ENCODE results near the gene PMM2. TPM values are rescaled to one million over a fixed set of nuclear protein-coding genes. Genes with fewer than 3 reads are reported as not detected.

Gene PMM2
- total RNA-seq, 1 experiment from 2014 or later, result 53.3 TPM

DNA sequence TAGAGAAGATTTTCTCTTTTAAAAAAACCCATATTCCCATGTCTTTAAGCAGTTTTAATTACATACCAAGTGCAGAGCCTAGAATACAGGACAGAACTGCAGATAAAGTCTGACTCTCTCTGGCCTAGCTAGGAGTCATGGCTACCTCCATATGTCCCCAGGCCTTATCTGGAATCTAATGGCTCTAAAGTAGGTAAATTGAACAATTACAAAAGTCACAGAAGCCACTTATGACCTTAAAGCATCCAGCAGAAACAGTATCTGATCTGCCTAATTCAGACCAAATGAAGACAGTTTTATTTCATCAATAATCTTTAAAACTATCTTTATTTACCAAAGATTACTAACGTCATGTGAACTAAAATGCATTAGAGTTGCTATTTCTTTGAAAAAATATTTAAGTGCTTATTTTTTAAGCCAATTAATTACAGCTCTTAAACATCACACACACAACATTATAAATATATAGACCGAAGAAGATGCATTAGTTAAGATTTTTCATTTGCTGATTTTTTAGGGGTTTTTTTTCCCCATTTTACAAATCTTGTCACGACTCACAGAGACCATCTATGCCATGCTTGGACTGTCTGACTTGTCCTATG lies 28.7 kb downstream of the PMM2 start:
- no TSS peak for BruUV-seq (replicated peaks)
- H3K9me2 ChIP-seq (ENCODE audit: insufficient read depth), result no peaks in the 10 kb centered on the region
- peaks cover 9% of the 10 kb centered on the region for H4K20me1 ChIP-seq (ENCODE audit: insufficient read depth)
- H3K79me2 ChIP-seq (ENCODE audit: insufficient read depth, low read length), result peaks cover 76% of the 10 kb centered on the region
- ATAC-seq (no peak), DNase-seq (ENCODE audit: low read depth, low spot score) (no peak)
- TF ChIP-seq ATF3 (IDR thresholded peaks at IDR 0.05) (no peak), SIN3A (IDR thresholded peaks at IDR 0.05; ENCODE audit: low read depth) (no peak), POLR2A (IDR thresholded peaks at IDR 0.05; ENCODE audit: borderline replicate concordance, extremely low read depth, insufficient read depth, insufficient read length) (no peak), FOSL1 (IDR thresholded peaks at IDR 0.05; ENCODE audit: low read depth) (no peak), ELF1 (IDR thresholded peaks at IDR 0.05; ENCODE audit: borderline replicate concordance, low read depth) (no peak), CEBPB (IDR thresholded peaks at IDR 0.05; ENCODE audit: low read depth) (no peak)
- intact Hi-C loops (cut with micrococcal nuclease), result no loop called here
- H3K9me3 ChIP-seq (ENCODE audit: control insufficient read depth in 1 of 2, insufficient read depth in 1 of 2, low read depth in 1 of 2, low read length in 2 of 2), result no peaks in the 10 kb centered on the region
- peaks cover 14 to 47% of the 10 kb centered on the region in 2 experiments for H3K36me3 ChIP-seq (ENCODE audit: control insufficient read depth in 1 of 2, insufficient read depth in 2 of 2, low read length in 2 of 2)
- CTCF ChIA-PET, result no interaction called here
- H3K4me2 ChIP-seq (ENCODE audit: low read length), result no peak overlapping the region
- H3K4me3 ChIP-seq (replicated peaks in 1 of 2; ENCODE audit: low read depth in 1 of 2, low read length in 2 of 2), result no peak overlapping the region
- no peaks in the 10 kb centered on the region for H3K27me3 ChIP-seq (ENCODE audit: insufficient read depth, low read length)
- H3K9ac ChIP-seq (ENCODE audit: low read length), result no peak overlapping the region
- POLR2A ChIA-PET, result no interaction called here
- no peak overlapping the region for H3K27ac ChIP-seq (ENCODE audit: low read depth, low read length)
- H2AFZ ChIP-seq (ENCODE audit: low read depth, low read length, poor library complexity, severe bottlenecking), result no peak overlapping the region
- no peaks in the 10 kb centered on the region for H3K4me1 ChIP-seq (ENCODE audit: control insufficient read depth in 1 of 2, insufficient read depth in 2 of 2, low read length in 2 of 2)
- RAD21 ChIA-PET (ENCODE audit: low non-redundant PET in 1 of 2, low total read pairs in 2 of 2, uncharacterized antibody in 2 of 2, unreplicated experiment in 2 of 2), result no interaction called here

GRCh38 chr16:8828541-8829165 lies 31.0 kb downstream of the PMM2 start:
- no peak overlapping the region for H3K27ac ChIP-seq (ENCODE audit: low read depth, low read length)
- intact Hi-C loops (cut with micrococcal nuclease), result no loop called here
- ChIA-PET CTCF (no interaction called here), POLR2A (no interaction called here), RAD21 (ENCODE audit: low non-redundant PET in 1 of 2, low total read pairs in 2 of 2, uncharacterized antibody in 2 of 2, unreplicated experiment in 2 of 2) (no interaction called here)
- H2AFZ ChIP-seq (ENCODE audit: low read depth, low read length, poor library complexity, severe bottlenecking), result no peak overlapping the region
- no peak overlapping the region for H3K9ac ChIP-seq (ENCODE audit: low read length)
- DNase-seq (ENCODE audit: low read depth, low spot score) (no peak), ATAC-seq (no peak)
- no TSS peak for BruUV-seq (replicated peaks)
- no peak overlapping the region for H3K4me2 ChIP-seq (ENCODE audit: low read length)
- H3K27me3 ChIP-seq (ENCODE audit: insufficient read depth, low read length), result no peaks in the 10 kb centered on the region
- peaks cover 18 to 44% of the 10 kb centered on the region in 2 experiments; a peak in 3 of 4 replicates for H3K36me3 ChIP-seq (ENCODE audit: control insufficient read depth in 1 of 2, insufficient read depth in 2 of 2, low read length in 2 of 2)
- H3K79me2 ChIP-seq (ENCODE audit: insufficient read depth, low read length), result peaks cover 68% of the 10 kb centered on the region
- H3K4me3 ChIP-seq (replicated peaks in 1 of 2; ENCODE audit: low read depth in 1 of 2, low read length in 2 of 2), result no peak overlapping the region
- H3K9me3 ChIP-seq (ENCODE audit: control insufficient read depth in 1 of 2, insufficient read depth in 1 of 2, low read depth in 1 of 2, low read length in 2 of 2), result no peaks in the 10 kb centered on the region
- peaks cover 5% of the 10 kb centered on the region for H4K20me1 ChIP-seq (ENCODE audit: insufficient read depth)
- no peaks in the 10 kb centered on the region for H3K9me2 ChIP-seq (ENCODE audit: insufficient read depth)
- H3K4me1 ChIP-seq (ENCODE audit: control insufficient read depth in 1 of 2, insufficient read depth in 2 of 2, low read length in 2 of 2), result no peaks in the 10 kb centered on the region
- TF ChIP-seq ATF3 (IDR thresholded peaks at IDR 0.05) (no peak), MAX (IDR thresholded peaks at IDR 0.05) (no peak), EGR1 (IDR thresholded peaks at IDR 0.05; ENCODE audit: low read depth) (no peak), ZNF274 (IDR thresholded peaks at IDR 0.05; ENCODE audit: low read depth, low read length) (no peak), CTCF (IDR thresholded peaks at IDR 0.05 in 2 of 3, conservative IDR thresholded peaks at IDR 0.05 in 1 of 3; ENCODE audit: borderline replicate concordance in 1 of 3, insufficient read depth in 1 of 3, low read depth in 2 of 3, low read length in 2 of 3) (no peak), RAD21 (IDR thresholded peaks at IDR 0.05; ENCODE audit: low read depth) (no peak), TCF7L2 (IDR thresholded peaks at IDR 0.05; ENCODE audit: borderline replicate concordance, extremely low read depth, insufficient read depth, insufficient read length) (no peak), ELF1 (IDR thresholded peaks at IDR 0.05; ENCODE audit: borderline replicate concordance, low read depth) (no peak), EZH2 (IDR thresholded peaks at IDR 0.05) (no peak)
- TF ChIP-seq, protein P1, sequence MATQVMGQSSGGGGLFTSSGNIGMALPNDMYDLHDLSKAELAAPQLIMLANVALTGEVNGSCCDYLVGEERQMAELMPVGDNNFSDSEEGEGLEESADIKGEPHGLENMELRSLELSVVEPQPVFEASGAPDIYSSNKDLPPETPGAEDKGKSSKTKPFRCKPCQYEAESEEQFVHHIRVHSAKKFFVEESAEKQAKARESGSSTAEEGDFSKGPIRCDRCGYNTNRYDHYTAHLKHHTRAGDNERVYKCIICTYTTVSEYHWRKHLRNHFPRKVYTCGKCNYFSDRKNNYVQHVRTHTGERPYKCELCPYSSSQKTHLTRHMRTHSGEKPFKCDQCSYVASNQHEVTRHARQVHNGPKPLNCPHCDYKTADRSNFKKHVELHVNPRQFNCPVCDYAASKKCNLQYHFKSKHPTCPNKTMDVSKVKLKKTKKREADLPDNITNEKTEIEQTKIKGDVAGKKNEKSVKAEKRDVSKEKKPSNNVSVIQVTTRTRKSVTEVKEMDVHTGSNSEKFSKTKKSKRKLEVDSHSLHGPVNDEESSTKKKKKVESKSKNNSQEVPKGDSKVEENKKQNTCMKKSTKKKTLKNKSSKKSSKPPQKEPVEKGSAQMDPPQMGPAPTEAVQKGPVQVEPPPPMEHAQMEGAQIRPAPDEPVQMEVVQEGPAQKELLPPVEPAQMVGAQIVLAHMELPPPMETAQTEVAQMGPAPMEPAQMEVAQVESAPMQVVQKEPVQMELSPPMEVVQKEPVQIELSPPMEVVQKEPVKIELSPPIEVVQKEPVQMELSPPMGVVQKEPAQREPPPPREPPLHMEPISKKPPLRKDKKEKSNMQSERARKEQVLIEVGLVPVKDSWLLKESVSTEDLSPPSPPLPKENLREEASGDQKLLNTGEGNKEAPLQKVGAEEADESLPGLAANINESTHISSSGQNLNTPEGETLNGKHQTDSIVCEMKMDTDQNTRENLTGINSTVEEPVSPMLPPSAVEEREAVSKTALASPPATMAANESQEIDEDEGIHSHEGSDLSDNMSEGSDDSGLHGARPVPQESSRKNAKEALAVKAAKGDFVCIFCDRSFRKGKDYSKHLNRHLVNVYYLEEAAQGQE (IDR thresholded peaks at IDR 0.05; ENCODE audit: low read depth), result no peak

All from HCT116 (cell line).